Globus pallidus (tissue), 1 donor: ENCODE results near the gene KCNJ1.

ENCODE experiments used
- DNase-seq: peaks from one replicate; pipeline ENCODE4 v3.0.0-alpha.2; 2015; ENCODE audit warnings: low spot score

The KCNJ1 gene

GRCh38 chr11:128882451-128882850, 15.4 kb upstream of the KCNJ1 start:
- DNase-seq, result no peak

GRCh38 chr11:128881221-128881620, 14.1 kb upstream of the KCNJ1 start:
- no peak for DNase-seq

GRCh38 chr11:128879817-128880216, 12.7 kb upstream of the KCNJ1 start:
- no peak for DNase-seq

- DNase-seq, result no peak
These were observed 11.4 kb upstream of the KCNJ1 start for GRCh38 chr11:128878455-128878854.

GRCh38 chr11:128877726-128878125, 10.6 kb upstream of the KCNJ1 start:
- no peak for DNase-seq

- no peak for DNase-seq
These were observed 9.1 kb upstream of the KCNJ1 start for GRCh38 chr11:128876133-128876650.

GRCh38 chr11:128874427-128874826, 7.3 kb upstream of the KCNJ1 start:
- no peak for DNase-seq

- no peak for DNase-seq
These were observed 5.5 kb upstream of the KCNJ1 start for GRCh38 chr11:128872594-128872993.

GRCh38 chr11:128872094-128872493, 5.0 kb upstream of the KCNJ1 start:
- no peak for DNase-seq

GRCh38 chr11:128871168-128871610, 4.1 kb upstream of the KCNJ1 start:
- no peak for DNase-seq

- no peak for DNase-seq
These were observed 2.0 kb upstream of the KCNJ1 start for GRCh38 chr11:128868841-128869671.

GRCh38 chr11:128865490-128865889, 1.6 kb downstream of the KCNJ1 start:
- no peak for DNase-seq

- no peak for DNase-seq
These were observed 4.0 kb downstream of the KCNJ1 start for GRCh38 chr11:128862908-128863660.

- no peak for DNase-seq
These were observed 4.7 kb downstream of the KCNJ1 start for GRCh38 chr11:128862406-128862805.

GRCh38 chr11:128860571-128861361, 6.3 kb downstream of the KCNJ1 start:
- no peak for DNase-seq

GRCh38 chr11:128859563-128860441, 7.3 kb downstream of the KCNJ1 start:
- peak; percentile 24 for DNase-seq

- DNase-seq, result no peak
These were observed 9.8 kb downstream of the KCNJ1 start for GRCh38 chr11:128857341-128857740.

- DNase-seq, result no peak
These were observed 10.9 kb downstream of the KCNJ1 start for GRCh38 chr11:128856241-128856640.

- no peak for DNase-seq
These were observed 12.3 kb downstream of the KCNJ1 start for GRCh38 chr11:128854841-128855240.

- no peak for DNase-seq
These were observed 13.5 kb downstream of the KCNJ1 start for GRCh38 chr11:128853559-128853958.
